Fibroblast of villous mesenchyme (primary cell): Measurements from ENCODE around the gene MED20. TPM values are rescaled to one million over a fixed set of nuclear protein-coding genes. Genes with fewer than 3 reads are reported as not detected.

Source experiments
- DNase-seq: peaks from one replicate; pipeline ENCODE4 v3.0.0-alpha.2; 2010; ENCODE audit warnings: low read depth
- H3K4me3 ChIP-seq: 2 replicates; pipeline ENCODE4 v1.5.1; 2011; ENCODE audit warnings: low read depth, mild to moderate bottlenecking, low read length
- CTCF ChIP-seq: IDR thresholded peaks from 2 replicates; pipeline ENCODE4 v1.5.1; 2012; ENCODE audit warnings: low read depth, mild to moderate bottlenecking, low read length; ENCODE audit not compliant: insufficient read depth
- total RNA-seq: library from RNA; depleted of rRNA; stranded (reverse); fragments of >200 nt; gene quantifications from 2 replicates; pipeline ENCODE4 v1.2.3, GENCODE V29; 2012

The MED20 gene
- total RNA-seq, 1 donor: 40.2 TPM

- DNase-seq: peak; percentile 38
- TF ChIP-seq CTCF: no peak
- H3K4me3 ChIP-seq: peak overlapping the region; percentile 72
Measured at GRCh38 chr6:41940759-41941279, 19.9 kb upstream of the MED20 start.

GRCh38 chr6:41939848-41940758, 19.2 kb upstream of the MED20 start:
- peak; percentile 51 for DNase-seq

GRCh38 chr6:41939176-41939847, 18.4 kb upstream of the MED20 start:
- DNase-seq: peak; percentile 85
- H3K4me3 ChIP-seq: peak overlapping the region; percentile 72
- TF ChIP-seq CTCF: no peak

More at GRCh38 chr6:41939848-41940758, 19.2 kb upstream of the MED20 start:
- H3K4me3 ChIP-seq: peak overlapping the region; percentile 72
- no peak for TF ChIP-seq CTCF

GRCh38 chr6:41938590-41939175, 17.7 kb upstream of the MED20 start:
- peak overlapping the region; percentile 72 for H3K4me3 ChIP-seq
- TF ChIP-seq CTCF: no peak
- no peak for DNase-seq

GRCh38 chr6:41937861-41938574, 17.1 kb upstream of the MED20 start:
- TF ChIP-seq CTCF: no peak

GRCh38 chr6:41937472-41937860, 16.5 kb upstream of the MED20 start:
- peak; percentile 5 for DNase-seq
- H3K4me3 ChIP-seq: no peak overlapping the region
- no peak for TF ChIP-seq CTCF

More at GRCh38 chr6:41937861-41938574, 17.1 kb upstream of the MED20 start:
- DNase-seq: peak; percentile 49
- peak overlapping the region; percentile 72 for H3K4me3 ChIP-seq
